IPS DF 19.7 (cell line): ENCODE results near the gene URB1.
A peak's percentile ranks its signal among the peaks of the same experiment; 100 is the strongest.
"Not testable (repeated sequence)": the region's sequence is repeated elsewhere in the genome, so short reads cannot be mapped to it uniquely, and the experiment has no call there.

Experiments
- DNase-seq: peaks from one replicate; pipeline ENCODE4 v3.0.0-alpha.2; 2013; ENCODE audit warnings: low read depth, low spot score

URB1 gene

DNA sequence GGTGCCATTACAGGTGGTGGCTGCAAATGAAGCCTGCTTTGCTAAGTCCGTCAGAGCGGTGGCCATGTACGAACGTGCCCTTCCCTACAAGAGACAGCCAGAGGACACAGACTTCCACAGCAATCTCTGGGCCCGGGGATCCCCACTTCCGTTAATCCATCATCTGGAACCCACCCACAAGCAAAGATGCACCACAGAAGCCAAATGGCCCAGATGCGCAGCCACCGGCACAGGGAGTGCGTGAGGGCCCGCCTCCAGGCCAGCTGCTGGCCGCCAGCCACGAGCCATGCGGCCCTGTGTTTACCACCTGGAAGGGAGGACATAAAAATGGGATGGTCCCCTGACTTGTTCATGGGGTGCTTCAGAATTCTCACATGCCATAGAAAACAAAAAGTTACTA is 72.1 kb downstream of the URB1 start:
- no peak for DNase-seq

- DNase-seq = no peak
Observed at GRCh38 chr21:32320059-32320458, 72.8 kb downstream of the URB1 start.

- no peak for DNase-seq
Observed at GRCh38 chr21:32319012-32319411, 73.8 kb downstream of the URB1 start.

GRCh38 chr21:32317726-32318125 is 75.1 kb downstream of the URB1 start:
- DNase-seq = no peak

- DNase-seq = no peak
Observed at GRCh38 chr21:32316361-32317215, 76.2 kb downstream of the URB1 start.

GRCh38 chr21:32315511-32316281 is 77.1 kb downstream of the URB1 start:
- no peak for DNase-seq

DNA sequence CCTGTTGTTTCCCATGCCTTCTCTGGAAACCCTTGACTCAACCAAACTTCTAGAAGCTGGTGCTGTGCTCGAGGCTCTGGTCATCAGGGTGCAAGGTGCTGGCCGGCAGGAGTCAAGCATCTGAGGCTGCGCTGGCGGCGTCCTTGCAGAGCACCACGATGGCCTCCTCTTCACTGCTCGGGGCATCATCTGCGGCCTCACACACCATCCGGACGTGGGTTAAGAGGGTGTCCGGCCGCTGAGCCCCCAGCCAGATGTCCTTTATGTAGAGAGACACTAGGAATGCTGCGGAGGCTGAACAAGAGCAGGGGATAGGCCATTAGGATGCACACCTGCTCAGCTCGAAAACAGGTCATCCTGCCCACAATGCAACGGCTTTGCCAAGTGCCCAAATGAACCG is 78.0 kb downstream of the URB1 start:
- no peak for DNase-seq

DNA sequence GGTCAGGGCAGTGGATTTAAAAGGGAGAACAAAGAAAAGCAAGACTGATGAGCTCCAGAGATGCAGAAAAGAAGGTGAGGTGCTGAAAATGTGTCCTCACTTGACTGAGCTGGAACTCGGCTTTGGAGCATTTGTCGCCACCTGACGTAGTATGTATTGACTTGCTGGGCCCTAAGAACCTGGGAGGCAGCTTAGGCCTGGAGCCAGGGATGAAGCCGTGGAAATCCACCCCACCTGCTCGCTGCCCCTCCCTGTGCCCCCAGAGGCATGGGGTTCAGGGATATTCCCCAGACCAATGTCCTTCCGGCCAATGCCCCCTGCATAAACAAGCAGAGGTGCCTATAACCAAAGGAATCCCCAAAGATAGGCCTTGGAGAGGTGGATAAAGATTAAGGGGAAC is 79.8 kb downstream of the URB1 start:
- DNase-seq = no peak

- no peak for DNase-seq
Observed at GRCh38 chr21:32312326-32312725, 80.5 kb downstream of the URB1 start.

GRCh38 chr21:32311621-32312020 is 81.2 kb downstream of the URB1 start:
- no peak for DNase-seq

- not testable (repeated sequence) for DNase-seq
Observed at GRCh38 chr21:32310976-32311375, 81.8 kb downstream of the URB1 start.

- no peak for DNase-seq
Observed at GRCh38 chr21:32309906-32310460, 82.8 kb downstream of the URB1 start.

- DNase-seq = no peak
Observed at GRCh38 chr21:32308696-32309095, 84.1 kb downstream of the URB1 start.

GRCh38 chr21:32307706-32308105 is 85.1 kb downstream of the URB1 start:
- no peak for DNase-seq

DNA sequence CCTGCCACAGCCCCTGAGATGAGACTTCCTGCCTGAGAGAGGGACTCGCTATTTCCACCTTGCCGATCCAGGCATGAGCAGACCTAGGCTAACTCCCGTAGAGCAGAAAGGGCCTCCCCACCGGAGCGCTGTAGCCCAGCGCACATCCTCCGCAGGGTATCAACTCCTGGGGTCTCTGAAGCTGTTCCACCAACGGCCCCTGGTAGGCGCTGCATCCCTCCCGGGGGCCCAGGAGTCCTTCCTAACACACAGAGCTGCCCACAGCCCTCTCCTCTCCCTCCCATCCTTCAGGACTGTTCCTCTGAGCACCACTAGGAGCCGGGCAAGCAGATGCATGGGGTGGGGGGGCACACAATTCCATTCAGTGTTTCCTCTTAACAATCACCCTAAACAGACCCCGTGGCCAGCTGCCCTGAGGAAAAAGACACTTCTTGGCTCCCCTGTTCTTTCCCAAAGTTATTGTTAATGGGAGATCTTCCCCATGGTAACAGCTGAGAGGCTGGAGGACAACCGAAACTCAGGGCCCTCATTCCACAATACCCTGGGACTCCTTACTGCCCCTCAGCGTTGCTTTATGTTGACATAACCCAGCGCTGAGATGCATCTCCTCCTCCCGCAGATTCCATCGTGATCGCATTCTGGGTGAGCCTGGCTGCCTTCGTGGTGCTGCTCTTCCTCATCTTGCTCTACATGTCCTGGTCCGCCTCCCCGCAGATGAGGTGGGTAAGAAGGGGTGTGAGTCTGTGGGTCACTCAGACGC is 86.6 kb downstream of the URB1 start:
- DNase-seq = peak; percentile 78

- no peak for DNase-seq
Observed at GRCh38 chr21:32304998-32305397, 87.8 kb downstream of the URB1 start.

GRCh38 chr21:32303385-32303784 is 89.4 kb downstream of the URB1 start:
- no peak for DNase-seq

DNA sequence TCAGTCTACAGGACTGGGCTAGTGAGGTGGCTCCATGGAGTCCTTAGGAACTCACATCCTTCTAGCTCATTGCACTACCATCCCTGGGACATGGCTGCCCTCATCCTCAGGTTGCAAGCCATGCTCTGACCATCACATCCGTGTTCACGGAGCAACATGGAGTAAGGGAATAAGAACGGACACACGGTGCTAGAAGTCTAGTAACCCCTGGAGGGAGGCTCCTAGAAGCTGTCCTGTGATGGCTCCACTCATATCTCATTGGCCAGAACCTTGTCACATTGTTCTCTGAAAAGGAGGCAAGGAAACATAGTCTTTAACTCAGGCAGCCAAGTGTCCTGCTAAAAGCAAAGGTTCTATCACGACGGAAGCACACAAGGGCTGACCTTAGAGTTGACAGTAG is 90.3 kb downstream of the URB1 start:
- DNase-seq = no peak

- no peak for DNase-seq
Observed at GRCh38 chr21:32301596-32301995, 91.2 kb downstream of the URB1 start.

- DNase-seq = no peak
Observed at GRCh38 chr21:32300117-32300681, 92.6 kb downstream of the URB1 start.

GRCh38 chr21:32299695-32300094 is 93.1 kb downstream of the URB1 start:
- DNase-seq = no peak

DNA sequence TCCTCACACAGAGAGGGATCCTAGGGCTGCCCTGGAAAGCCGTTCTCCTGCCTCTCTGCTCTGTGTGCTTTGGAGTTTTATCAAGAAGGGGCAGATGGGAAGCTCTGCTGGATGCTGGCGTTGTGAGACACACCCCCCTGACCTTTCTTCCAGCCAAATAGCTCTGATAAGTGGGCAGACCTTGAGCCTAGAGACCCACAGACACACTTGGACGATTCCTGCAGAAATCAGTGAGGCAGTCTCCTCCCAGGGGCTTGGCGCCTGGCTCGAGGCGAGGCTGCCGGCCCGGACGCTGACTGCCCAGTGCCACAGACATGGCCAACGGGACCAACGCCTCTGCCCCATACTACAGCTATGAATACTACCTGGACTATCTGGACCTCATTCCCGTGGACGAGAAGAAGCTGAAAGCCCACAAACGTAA is 94.1 kb downstream of the URB1 start, which contains the start of gene MRAP:
TSS of gene MRAP (plus strand) at position 198 of the 424 bp plus-strand sequence. CDS start at position 315, 117 bp downstream.
- DNase-seq = no peak
